Activated effector memory CD4-positive, alpha-beta T cell treated with anti-CD3 and anti-CD28 coated beads, Interleukin-2, amount 50 U/mL, for 16 hours (primary cell): Measurements from ENCODE around the gene ZNF284.
"Not testable (repeated sequence)": the region's sequence is repeated elsewhere in the genome, so short reads cannot be mapped to it uniquely, and the experiment has no call there.

ENCODE experiments used
- DNase-seq: peaks from one replicate; pipeline ENCODE4 v3.0.0-alpha.2; 2020

The ZNF284 gene

DNA sequence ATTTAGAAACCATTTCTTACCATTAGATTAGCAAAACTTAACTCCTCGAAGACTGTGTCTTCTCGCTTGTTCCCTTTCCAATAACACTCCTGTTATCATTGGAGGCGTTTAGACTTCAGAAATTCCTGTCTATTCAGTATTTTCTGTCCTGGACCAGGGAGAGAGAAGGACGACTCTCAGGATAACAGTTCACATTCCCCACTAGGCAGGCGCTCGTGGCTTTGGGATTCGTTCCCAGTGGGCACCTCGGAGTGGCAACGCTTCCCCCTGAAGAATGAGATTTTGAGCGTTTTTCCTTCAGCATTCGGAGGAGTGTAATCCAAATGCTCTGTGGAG is 40.8 kb downstream of the ZNF284 start:
- DNase-seq = no peak

- peak; percentile 93 for DNase-seq
These were observed 41.3 kb downstream of the ZNF284 start, which contains the start of gene ZNF225 for GRCh38 chr19:44113138-44113783. ZNF225 (plus strand) TSS chr19:44113399; CDS start chr19:44115828, 2,429 bp downstream.

- no peak for DNase-seq
These were observed 41.9 kb downstream of the ZNF284 start for GRCh38 chr19:44113784-44114390.

- not testable (repeated sequence) for DNase-seq
These were observed 49.2 kb downstream of the ZNF284 start for GRCh38 chr19:44121162-44121561.

- no peak for DNase-seq
These were observed 60.0 kb downstream of the ZNF284 start for GRCh38 chr19:44131955-44132354.
